ENCODE results near the gene PARVG. TPM values are rescaled to one million over a fixed set of nuclear protein-coding genes. Genes with fewer than 3 reads are reported as not detected.

PARVG gene
- total and polyA plus RNA-seq, 2 of the 13 experiments (the other 11 are each of a cell fraction or from before 2014, with no cell fraction given) = not detected

DNA sequence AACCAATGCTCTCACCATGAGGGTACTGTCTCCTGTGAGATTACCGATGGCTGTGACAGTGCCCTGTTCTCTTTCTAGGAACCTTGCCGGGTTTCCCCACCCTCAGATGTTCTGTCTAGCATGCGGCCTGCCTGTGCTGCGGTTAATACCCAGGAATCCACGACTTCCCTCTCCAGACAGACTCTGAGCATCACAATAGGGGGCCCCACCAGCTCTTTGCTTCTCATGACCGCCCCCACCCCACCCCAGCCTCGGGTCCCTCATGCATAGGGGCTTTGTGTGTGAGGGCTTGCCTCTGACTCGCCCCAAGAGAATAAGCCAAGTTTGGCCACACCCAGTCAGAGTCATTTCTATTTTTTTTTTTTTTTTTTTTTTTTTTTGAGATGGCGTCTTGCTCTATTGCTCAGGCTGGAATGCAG lies 10.3 kb downstream of the PARVG start:
- POLR2A ChIA-PET = no interaction called here
- no peaks in the 10 kb centered on the region for H4K20me1 ChIP-seq (ENCODE audit: insufficient read depth, low read length)
- H3K27me3 ChIP-seq (ENCODE audit: control insufficient read depth in 1 of 2, insufficient read depth in 2 of 2, low read length in 2 of 2) = peaks cover 1 to 7% of the 10 kb centered on the region in 2 experiments; a peak in 3 of 5 replicates
- WGBS (ENCODE audit: low lambda C conversion rate) = 3% methylated on average over 6 of the region's 9 CpGs
- H3K4me2 ChIP-seq (ENCODE audit: low read depth, low read length) = no peak overlapping the region
- FAIRE-seq = no peak
- intact Hi-C loops (cut with micrococcal nuclease; ENCODE audit: unreplicated experiment) = no loop called here
- no peak overlapping the region for H3K27ac ChIP-seq (ENCODE audit: extremely low read length, insufficient read depth, low read length)
- no peak overlapping the region for H3K9ac ChIP-seq (ENCODE audit: insufficient read depth, low read depth, low read length)
- no peaks in the 10 kb centered on the region for H3K4me1 ChIP-seq (ENCODE audit: insufficient read depth, low read length)
- H3K36me3 ChIP-seq (replicated peaks in 1 of 2; ENCODE audit: control insufficient read depth in 1 of 2, insufficient read depth in 2 of 2, low read length in 2 of 2) = no peaks in the 10 kb centered on the region
- H3K4me3 ChIP-seq (replicated peaks in 1 of 3; ENCODE audit: insufficient read depth in 1 of 3, low read depth in 2 of 3, low read length in 3 of 3) = no peak overlapping the region
- H3K9me3 ChIP-seq (ENCODE audit: low read length) = no peaks in the 10 kb centered on the region
- DNase-seq (ENCODE audit: low spot score) = no peak
- no peak overlapping the region for H2AFZ ChIP-seq (ENCODE audit: low read length)
- in situ Hi-C loops (cut with HindIII; ENCODE audit: extremely low pct_ligation_motif_present, low pct_unique_long_range_greater_than_20kb) = no loop called here
- no TSS peak for BruUV-seq (replicated peaks)
- H3K79me2 ChIP-seq (ENCODE audit: insufficient read depth, low read length) = no peaks in the 10 kb centered on the region
- CTCF ChIA-PET (ENCODE audit: low intra/inter-chr PET ratio, low total read pairs) = no interaction called here
- ATAC-seq = no peak
- TF ChIP-seq ZNF234 (CRISPR knock-in tag; conservative IDR thresholded peaks at IDR 0.05) (no peak), ZNF558 (CRISPR knock-in tag; IDR thresholded peaks at IDR 0.05; ENCODE audit: borderline replicate concordance) (no peak)
- TF ChIP-seq, protein P1, sequence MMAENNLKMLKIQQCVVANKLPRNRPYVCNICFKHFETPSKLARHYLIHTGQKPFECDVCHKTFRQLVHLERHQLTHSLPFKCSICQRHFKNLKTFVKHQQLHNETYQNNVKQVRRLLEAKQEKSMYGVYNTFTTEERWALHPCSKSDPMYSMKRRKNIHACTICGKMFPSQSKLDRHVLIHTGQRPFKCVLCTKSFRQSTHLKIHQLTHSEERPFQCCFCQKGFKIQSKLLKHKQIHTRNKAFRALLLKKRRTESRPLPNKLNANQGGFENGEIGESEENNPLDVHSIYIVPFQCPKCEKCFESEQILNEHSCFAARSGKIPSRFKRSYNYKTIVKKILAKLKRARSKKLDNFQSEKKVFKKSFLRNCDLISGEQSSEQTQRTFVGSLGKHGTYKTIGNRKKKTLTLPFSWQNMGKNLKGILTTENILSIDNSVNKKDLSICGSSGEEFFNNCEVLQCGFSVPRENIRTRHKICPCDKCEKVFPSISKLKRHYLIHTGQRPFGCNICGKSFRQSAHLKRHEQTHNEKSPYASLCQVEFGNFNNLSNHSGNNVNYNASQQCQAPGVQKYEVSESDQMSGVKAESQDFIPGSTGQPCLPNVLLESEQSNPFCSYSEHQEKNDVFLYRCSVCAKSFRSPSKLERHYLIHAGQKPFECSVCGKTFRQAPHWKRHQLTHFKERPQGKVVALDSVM (CRISPR knock-in tag; IDR thresholded peaks at IDR 0.05) = no peak

DNA sequence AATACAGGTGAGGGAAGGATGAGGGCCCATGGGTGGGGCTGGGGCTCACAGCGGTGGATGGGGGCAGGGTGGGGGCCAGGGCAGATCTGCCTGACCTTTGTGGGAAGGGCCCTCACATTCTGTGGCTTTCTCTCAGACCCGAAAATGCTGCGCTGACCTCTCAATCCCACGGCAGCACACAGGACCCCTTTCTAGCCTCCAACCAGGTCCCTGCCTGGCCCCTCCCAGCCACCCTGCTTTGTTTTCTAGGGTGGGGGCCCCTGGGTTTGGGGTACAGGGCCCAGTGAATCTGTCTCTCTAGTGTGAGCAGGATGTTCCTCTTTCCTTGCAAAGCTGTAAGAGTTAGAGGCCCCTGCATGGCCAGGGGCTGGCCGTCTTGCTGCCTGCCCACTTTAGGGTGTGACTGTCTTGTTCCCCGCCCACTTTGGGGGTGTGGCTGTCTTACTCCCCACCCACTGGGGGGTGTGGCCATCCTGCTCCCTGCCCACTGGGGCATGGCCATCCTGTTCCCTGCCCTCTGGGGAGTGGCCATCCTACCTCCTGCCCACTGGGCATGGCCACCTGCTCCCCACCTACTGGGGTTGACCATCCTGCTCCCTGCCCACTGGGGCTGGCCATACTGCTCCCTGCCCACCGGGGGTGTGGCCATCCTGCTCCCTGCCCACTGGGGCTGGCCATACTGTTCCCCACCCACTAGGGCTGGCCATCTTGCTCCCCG lies 11.5 kb downstream of the PARVG start:
- ChIA-PET POLR2A (no interaction called here), CTCF (ENCODE audit: low intra/inter-chr PET ratio, low total read pairs) (no interaction called here)
- WGBS (ENCODE audit: low lambda C conversion rate) = 0% methylated on average over 1 of the region's 8 CpGs
- Histone ChIP-seq H3K4me1 (ENCODE audit: insufficient read depth, low read length) (no peaks in the 10 kb centered on the region), H2AFZ (ENCODE audit: low read length) (no peak overlapping the region), H3K79me2 (ENCODE audit: insufficient read depth, low read length) (no peaks in the 10 kb centered on the region), H3K4me3 (replicated peaks in 1 of 3; ENCODE audit: insufficient read depth in 1 of 3, low read depth in 2 of 3, low read length in 3 of 3) (no peak overlapping the region), H3K9me3 (ENCODE audit: low read length) (no peaks in the 10 kb centered on the region), H3K9ac (ENCODE audit: insufficient read depth, low read depth, low read length) (no peak overlapping the region), H3K27me3 (ENCODE audit: control insufficient read depth in 1 of 2, insufficient read depth in 2 of 2, low read length in 2 of 2) (peaks cover 1 to 7% of the 10 kb centered on the region in 2 experiments; a peak in 3 of 5 replicates), H3K27ac (ENCODE audit: extremely low read length, insufficient read depth, low read length) (no peak overlapping the region), H4K20me1 (ENCODE audit: insufficient read depth, low read length) (no peaks in the 10 kb centered on the region), H3K36me3 (replicated peaks in 1 of 2; ENCODE audit: control insufficient read depth in 1 of 2, insufficient read depth in 2 of 2, low read length in 2 of 2) (no peaks in the 10 kb centered on the region), H3K4me2 (ENCODE audit: low read depth, low read length) (no peak overlapping the region)
- peak; percentile 28; the same call in 2 of the 3 replicates for ATAC-seq
- intact Hi-C loops (cut with micrococcal nuclease; ENCODE audit: unreplicated experiment) (no loop called here), in situ Hi-C loops (cut with HindIII; ENCODE audit: extremely low pct_ligation_motif_present, low pct_unique_long_range_greater_than_20kb) (no loop called here)
- no peak for FAIRE-seq
- TF ChIP-seq ZNF367 (CRISPR knock-in tag; IDR thresholded peaks at IDR 0.05; ENCODE audit: borderline replicate concordance) = no peak
- no peak for TF ChIP-seq ZBTB7B (CRISPR knock-in tag; IDR thresholded peaks at IDR 0.05)
- TF ChIP-seq PRPF4 (IDR thresholded peaks at IDR 0.05; ENCODE audit: low read depth, low read length, poor library complexity, severe bottlenecking) = no peak
- no peak for TF ChIP-seq FOXO1 (CRISPR knock-in tag; IDR thresholded peaks at IDR 0.05)
- TF ChIP-seq CC2D1A (CRISPR knock-in tag; IDR thresholded peaks at IDR 0.05) = no peak
- no peak for TF ChIP-seq ZNF724P (CRISPR knock-in tag; IDR thresholded peaks at IDR 0.05; ENCODE audit: borderline replicate concordance)
- TF ChIP-seq, protein P2, sequence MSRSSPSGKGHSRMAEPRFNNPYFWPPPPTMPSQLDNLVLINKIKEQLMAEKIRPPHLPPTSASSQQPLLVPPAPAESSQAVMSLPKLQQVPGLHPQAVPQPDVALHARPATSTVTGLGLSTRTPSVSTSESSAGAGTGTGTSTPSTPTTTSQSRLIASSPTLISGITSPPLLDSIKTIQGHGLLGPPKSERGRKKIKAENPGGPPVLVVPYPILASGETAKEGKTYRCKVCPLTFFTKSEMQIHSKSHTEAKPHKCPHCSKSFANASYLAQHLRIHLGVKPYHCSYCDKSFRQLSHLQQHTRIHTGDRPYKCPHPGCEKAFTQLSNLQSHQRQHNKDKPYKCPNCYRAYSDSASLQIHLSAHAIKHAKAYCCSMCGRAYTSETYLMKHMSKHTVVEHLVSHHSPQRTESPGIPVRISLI (CRISPR knock-in tag; IDR thresholded peaks at IDR 0.05; ENCODE audit: borderline replicate concordance) = no peak
- no peak for TF ChIP-seq NCOR1 (IDR thresholded peaks at IDR 0.05; ENCODE audit: borderline replicate concordance, low read length)
- no peak for TF ChIP-seq ZNF703 (CRISPR knock-in tag; IDR thresholded peaks at IDR 0.05; ENCODE audit: borderline replicate concordance)
- TF ChIP-seq, protein P3, sequence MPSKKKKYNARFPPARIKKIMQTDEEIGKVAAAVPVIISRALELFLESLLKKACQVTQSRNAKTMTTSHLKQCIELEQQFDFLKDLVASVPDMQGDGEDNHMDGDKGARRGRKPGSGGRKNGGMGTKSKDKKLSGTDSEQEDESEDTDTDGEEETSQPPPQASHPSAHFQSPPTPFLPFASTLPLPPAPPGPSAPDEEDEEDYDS (CRISPR knock-in tag; IDR thresholded peaks at IDR 0.05) = no peak
- DNase-seq (ENCODE audit: low spot score) = no peak
- no TSS peak for BruUV-seq (replicated peaks)
